H1 (cell line): Measurements from ENCODE around the gene GIMAP5. TPM values are rescaled to one million over a fixed set of nuclear protein-coding genes. Genes with fewer than 3 reads are reported as not detected.

Experiments used
- BACH1 ChIP-seq: IDR thresholded peaks from 2 replicates; pipeline ENCODE4 v1.6.1; 2012; ENCODE audit warnings: low read length, improper control_type of control experiment
- CHD1 ChIP-seq: IDR thresholded peaks from 2 replicates; pipeline ENCODE4 v1.6.1; 2012; ENCODE audit warnings: low read depth, low read length, improper control_type of control experiment
- CREB1 ChIP-seq: IDR thresholded peaks from 2 replicates; pipeline ENCODE4 v1.6.1; 2012; ENCODE audit warnings: inconsistent platforms
- KDM4A ChIP-seq: IDR thresholded peaks from one replicate; pipeline ENCODE4 v1.7.1; 2012; ENCODE audit warnings: low read depth, mild to moderate bottlenecking, moderate library complexity, low read length, inconsistent platforms; ENCODE audit not compliant: severe bottlenecking
- NANOG ChIP-seq: IDR thresholded peaks from 2 replicates; pipeline ENCODE4 v1.6.1; 2011; ENCODE audit warnings: low read length, low read depth, mild to moderate bottlenecking, inconsistent platforms; ENCODE audit not compliant: insufficient read depth, poor library complexity, severe bottlenecking
- POU5F1 ChIP-seq: IDR thresholded peaks from 2 replicates; pipeline ENCODE4 v1.6.1; 2011; ENCODE audit warnings: low read depth, mild to moderate bottlenecking, low read length, moderate library complexity
- SAP30 ChIP-seq: fragments of 300-600 bp; sonication (generic); IDR thresholded peaks from 2 replicates; pipeline ENCODE4 v1.7.1; 2012; ENCODE audit warnings: low read length, moderate library complexity, mild to moderate bottlenecking, inconsistent platforms; ENCODE audit not compliant: insufficient read depth, insufficient replicate concordance
- TEAD4 ChIP-seq: IDR thresholded peaks from 2 replicates; pipeline ENCODE4 v1.6.1; 2012; ENCODE audit warnings: low read depth, low read length, inconsistent platforms, mixed read lengths
- polyA plus RNA-seq, 7 experiments: library from polyadenylated mRNA; depleted of rRNA in 3 of 7; stranded (reverse) in 5 of 7; unstranded in 2 of 7; fragments of >200 nt in 5 of 7; fragments of 200-250 nt in 2 of 7; gene quantifications; 1 replicate in 5 of 7; 2 replicates in 1 of 7; 4 replicates in 1 of 7; pipeline versions ENCODE4 v1.2.1 to v1.2.3, GENCODE V29; 2011 to 2013; ENCODE audit warnings: missing spikeins in 2 of 7, mixed read lengths in 2 of 7
- total RNA-seq: library from RNA; stranded (reverse); fragmentation: NEBNext Ultra II Directional; extraction: Animal tissue kit (Norgen Biotek cat#: 25700); gene quantifications from 2 replicates; pipeline ENCODE4 v1.2.1, GENCODE V29; 2021

The GIMAP5 gene
- total and polyA plus RNA-seq, 2 of the 8 experiments (the other 6 are each of a cell fraction or from before 2014, with no cell fraction given) = not detected

DNA sequence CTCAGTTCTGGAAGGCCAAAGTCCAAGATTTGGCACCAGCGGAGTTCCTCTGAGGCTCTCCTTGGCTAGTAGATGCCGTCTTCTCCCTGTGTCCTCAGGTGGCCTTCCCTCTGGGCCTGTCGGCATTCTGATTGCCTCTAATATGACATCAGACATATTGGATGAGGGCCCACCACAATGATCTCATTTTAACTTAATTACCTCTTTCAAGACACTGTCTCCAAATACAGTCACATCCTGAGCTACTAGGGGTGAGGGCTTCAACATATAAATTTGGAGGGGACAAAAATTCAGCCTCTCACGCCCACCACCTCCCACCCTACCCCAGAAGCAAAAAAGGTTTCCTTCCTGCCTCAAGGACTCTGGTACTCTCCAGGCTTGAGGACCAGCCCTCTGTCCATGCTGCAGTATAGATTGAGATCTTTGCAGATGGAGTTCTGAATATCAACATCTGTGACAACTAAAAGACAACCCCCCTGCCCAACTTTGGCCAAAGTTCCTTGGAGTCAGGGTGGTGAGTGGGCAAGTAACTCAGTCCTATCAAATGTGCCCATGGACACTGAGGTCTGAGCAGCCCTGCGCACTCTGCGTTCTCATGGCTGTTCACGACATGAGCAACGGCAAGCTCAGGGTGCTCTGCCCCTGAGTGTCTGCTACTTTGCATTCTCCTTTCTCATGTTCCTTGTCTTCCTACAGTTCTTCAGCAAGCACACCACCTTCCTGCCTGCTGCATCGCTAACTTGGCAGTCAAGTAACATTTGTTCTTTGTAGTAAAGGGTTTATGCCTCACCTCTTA lies 51.5 kb downstream of the GIMAP5 start (continued):
- no peak for TF ChIP-seq KDM4A
- no peak for TF ChIP-seq POU5F1
- no peak for TF ChIP-seq CHD1
- TF ChIP-seq SAP30 = no peak
- TF ChIP-seq TEAD4 = no peak
- no peak for TF ChIP-seq BACH1
- no peak for TF ChIP-seq CREB1
- no peak for TF ChIP-seq NANOG
